Measurements from ENCODE around the gene GRIFIN.

GRIFIN gene

GRCh38 chr7:2502647-2502966, 26.4 kb upstream of the GRIFIN start:
- H3K4me3 ChIP-seq (ENCODE audit: low read length, poor library complexity, severe bottlenecking) = no peak overlapping the region
- H3K79me2 ChIP-seq (ENCODE audit: insufficient read depth, low read length) = no peaks in the 10 kb centered on the region
- no peak overlapping the region for H2AFZ ChIP-seq (ENCODE audit: low read length)
- H3K27me3 ChIP-seq (ENCODE audit: insufficient read depth, low read length, poor library complexity, severe bottlenecking) = no peaks in the 10 kb centered on the region
- no peaks in the 10 kb centered on the region for H4K20me1 ChIP-seq (ENCODE audit: insufficient read depth, low read length, poor library complexity, severe bottlenecking)
- H3F3A ChIP-seq (ENCODE audit: low read depth) = no peaks in the 10 kb centered on the region
- TF ChIP-seq, protein P1, sequence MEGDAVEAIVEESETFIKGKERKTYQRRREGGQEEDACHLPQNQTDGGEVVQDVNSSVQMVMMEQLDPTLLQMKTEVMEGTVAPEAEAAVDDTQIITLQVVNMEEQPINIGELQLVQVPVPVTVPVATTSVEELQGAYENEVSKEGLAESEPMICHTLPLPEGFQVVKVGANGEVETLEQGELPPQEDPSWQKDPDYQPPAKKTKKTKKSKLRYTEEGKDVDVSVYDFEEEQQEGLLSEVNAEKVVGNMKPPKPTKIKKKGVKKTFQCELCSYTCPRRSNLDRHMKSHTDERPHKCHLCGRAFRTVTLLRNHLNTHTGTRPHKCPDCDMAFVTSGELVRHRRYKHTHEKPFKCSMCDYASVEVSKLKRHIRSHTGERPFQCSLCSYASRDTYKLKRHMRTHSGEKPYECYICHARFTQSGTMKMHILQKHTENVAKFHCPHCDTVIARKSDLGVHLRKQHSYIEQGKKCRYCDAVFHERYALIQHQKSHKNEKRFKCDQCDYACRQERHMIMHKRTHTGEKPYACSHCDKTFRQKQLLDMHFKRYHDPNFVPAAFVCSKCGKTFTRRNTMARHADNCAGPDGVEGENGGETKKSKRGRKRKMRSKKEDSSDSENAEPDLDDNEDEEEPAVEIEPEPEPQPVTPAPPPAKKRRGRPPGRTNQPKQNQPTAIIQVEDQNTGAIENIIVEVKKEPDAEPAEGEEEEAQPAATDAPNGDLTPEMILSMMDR (conservative IDR thresholded peaks at IDR 0.05; ENCODE audit: low read length) = no peak
- TF ChIP-seq EZH2phosphoT487 (IDR thresholded peaks at IDR 0.05; ENCODE audit: borderline replicate concordance) = no peak
- no peaks in the 10 kb centered on the region for H3K9me2 ChIP-seq (replicated peaks; ENCODE audit: low read depth, low read length)
- H3K4me1 ChIP-seq (ENCODE audit: insufficient read depth, low read length, poor library complexity, severe bottlenecking) = peaks cover 11% of the 10 kb centered on the region
- no peaks in the 10 kb centered on the region for H3K9me3 ChIP-seq (ENCODE audit: insufficient read depth, low read depth, low read length)
- no peak overlapping the region for H3K4me2 ChIP-seq (ENCODE audit: low read depth, low read length, poor library complexity, severe bottlenecking)
- no peaks in the 10 kb centered on the region for H3K36me3 ChIP-seq (ENCODE audit: insufficient read depth, low read length)
- H3K9ac ChIP-seq (ENCODE audit: low read depth, low read length, poor library complexity, severe bottlenecking) = no peak overlapping the region

DNA sequence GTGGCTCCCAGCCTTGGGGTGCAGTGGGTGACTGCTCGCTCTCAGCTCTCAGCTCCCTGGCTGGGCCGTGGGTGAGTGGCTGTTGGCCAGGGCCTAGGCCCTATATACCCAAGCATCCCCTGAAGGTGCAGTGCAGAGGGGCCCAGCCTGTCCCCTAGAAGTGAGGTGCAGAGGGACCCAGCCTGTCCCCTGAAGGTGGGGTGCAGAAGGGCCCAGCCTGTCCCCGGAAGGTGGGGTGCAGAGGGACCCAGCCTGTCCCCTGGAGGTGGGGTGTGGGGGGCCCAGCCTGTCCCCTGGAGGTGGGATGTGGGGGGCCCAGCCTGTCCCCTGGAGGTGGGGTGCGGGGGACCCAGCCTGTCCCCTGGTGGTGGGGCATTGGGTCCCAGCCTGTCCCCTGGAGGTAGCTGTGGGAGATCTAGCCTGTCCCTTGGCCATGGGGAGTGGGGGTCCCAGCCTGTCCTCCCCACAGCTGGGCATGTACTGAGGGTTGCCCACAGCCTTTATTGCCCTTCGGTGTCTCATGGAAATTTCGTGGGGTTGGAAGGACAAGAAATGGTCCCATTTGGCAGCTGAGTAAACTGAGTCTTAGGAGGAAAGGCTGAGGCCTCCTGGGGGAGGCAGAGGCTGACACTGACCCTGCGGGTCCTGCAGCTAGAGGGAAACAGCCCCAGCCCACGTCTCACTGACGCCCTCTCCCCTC, 25.9 kb upstream of the GRIFIN start:
- no peaks in the 10 kb centered on the region for H3K36me3 ChIP-seq (ENCODE audit: insufficient read depth, low read length)
- TF ChIP-seq, protein P1 (conservative IDR thresholded peaks at IDR 0.05; ENCODE audit: low read length) = no peak
- TF ChIP-seq EZH2phosphoT487 (IDR thresholded peaks at IDR 0.05; ENCODE audit: borderline replicate concordance) = no peak
- H3K9me3 ChIP-seq (ENCODE audit: insufficient read depth, low read depth, low read length) = no peaks in the 10 kb centered on the region
- no peaks in the 10 kb centered on the region for H3K27me3 ChIP-seq (ENCODE audit: insufficient read depth, low read length, poor library complexity, severe bottlenecking)
- H3K9ac ChIP-seq (ENCODE audit: low read depth, low read length, poor library complexity, severe bottlenecking) = no peak overlapping the region
- no peaks in the 10 kb centered on the region for H3K9me2 ChIP-seq (replicated peaks; ENCODE audit: low read depth, low read length)
- H3K79me2 ChIP-seq (ENCODE audit: insufficient read depth, low read length) = no peaks in the 10 kb centered on the region
- H4K20me1 ChIP-seq (ENCODE audit: insufficient read depth, low read length, poor library complexity, severe bottlenecking) = no peaks in the 10 kb centered on the region
- peaks cover 6% of the 10 kb centered on the region for H3K4me1 ChIP-seq (ENCODE audit: insufficient read depth, low read length, poor library complexity, severe bottlenecking)
- no peak overlapping the region for H3K4me2 ChIP-seq (ENCODE audit: low read depth, low read length, poor library complexity, severe bottlenecking)
- H2AFZ ChIP-seq (ENCODE audit: low read length) = no peak overlapping the region
- no peaks in the 10 kb centered on the region for H3F3A ChIP-seq (ENCODE audit: low read depth)
- H3K4me3 ChIP-seq (ENCODE audit: low read length, poor library complexity, severe bottlenecking) = no peak overlapping the region

DNA sequence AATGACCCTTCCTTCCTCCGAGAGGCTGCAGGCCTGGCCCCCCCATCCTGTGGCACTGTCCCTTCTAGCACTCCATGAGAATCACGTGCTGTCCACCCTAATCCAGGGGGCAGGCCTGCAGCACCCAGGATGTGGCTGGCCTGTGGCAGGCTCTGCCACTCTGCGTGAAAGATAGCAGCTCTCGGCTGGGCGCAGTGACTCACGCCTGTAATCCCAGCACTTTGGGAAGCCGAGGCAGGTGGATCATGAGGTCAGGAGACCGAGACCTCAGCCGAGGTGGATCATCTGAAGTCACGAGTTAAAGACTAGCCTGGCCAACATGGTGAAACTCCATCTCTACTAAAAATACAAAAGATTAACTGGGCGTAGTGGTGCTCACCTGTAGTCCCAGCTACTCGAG, 24.5 kb upstream of the GRIFIN start:
- no peaks in the 10 kb centered on the region for H3K27me3 ChIP-seq (ENCODE audit: insufficient read depth, low read length, poor library complexity, severe bottlenecking)
- no peaks in the 10 kb centered on the region for H3K36me3 ChIP-seq (ENCODE audit: insufficient read depth, low read length)
- H3K4me2 ChIP-seq (ENCODE audit: low read depth, low read length, poor library complexity, severe bottlenecking) = no peak overlapping the region
- no peak overlapping the region for H3K9ac ChIP-seq (ENCODE audit: low read depth, low read length, poor library complexity, severe bottlenecking)
- no peaks in the 10 kb centered on the region for H3K9me3 ChIP-seq (ENCODE audit: insufficient read depth, low read depth, low read length)
- no peaks in the 10 kb centered on the region for H4K20me1 ChIP-seq (ENCODE audit: insufficient read depth, low read length, poor library complexity, severe bottlenecking)
- no peak overlapping the region for H3K4me3 ChIP-seq (ENCODE audit: low read length, poor library complexity, severe bottlenecking)
- no peak for TF ChIP-seq EZH2phosphoT487 (IDR thresholded peaks at IDR 0.05; ENCODE audit: borderline replicate concordance)
- TF ChIP-seq, protein P1 (conservative IDR thresholded peaks at IDR 0.05; ENCODE audit: low read length) = no peak
- H3K9me2 ChIP-seq (replicated peaks; ENCODE audit: low read depth, low read length) = no peaks in the 10 kb centered on the region
- no peaks in the 10 kb centered on the region for H3K79me2 ChIP-seq (ENCODE audit: insufficient read depth, low read length)
- peaks cover 6% of the 10 kb centered on the region for H3K4me1 ChIP-seq (ENCODE audit: insufficient read depth, low read length, poor library complexity, severe bottlenecking)
- H3F3A ChIP-seq (ENCODE audit: low read depth) = no peaks in the 10 kb centered on the region
- H2AFZ ChIP-seq (ENCODE audit: low read length) = no peak overlapping the region
